Choroid plexus epithelial cell (primary cell): ENCODE data around the gene RAB15.
A peak's percentile ranks its signal among the peaks of the same experiment; 100 is the strongest.

Experiments
- DNase-seq: peaks from one replicate; pipeline ENCODE4 v3.0.0-alpha.2; 2010; ENCODE audit warnings: low read depth
- H3K4me3 ChIP-seq: 2 replicates; pipeline ENCODE4 v1.5.1; 2011; ENCODE audit warnings: low read depth, mild to moderate bottlenecking, control low read depth, low read length, moderate library complexity
- TF ChIP-seq, protein P1 (sequence below): conservative IDR thresholded peaks from 2 replicates; pipeline ENCODE4 v1.5.1; 2011; ENCODE audit warnings: low read depth, mild to moderate bottlenecking, control low read depth, inconsistent platforms, low read length, moderate library complexity

RAB15 gene

DNA sequence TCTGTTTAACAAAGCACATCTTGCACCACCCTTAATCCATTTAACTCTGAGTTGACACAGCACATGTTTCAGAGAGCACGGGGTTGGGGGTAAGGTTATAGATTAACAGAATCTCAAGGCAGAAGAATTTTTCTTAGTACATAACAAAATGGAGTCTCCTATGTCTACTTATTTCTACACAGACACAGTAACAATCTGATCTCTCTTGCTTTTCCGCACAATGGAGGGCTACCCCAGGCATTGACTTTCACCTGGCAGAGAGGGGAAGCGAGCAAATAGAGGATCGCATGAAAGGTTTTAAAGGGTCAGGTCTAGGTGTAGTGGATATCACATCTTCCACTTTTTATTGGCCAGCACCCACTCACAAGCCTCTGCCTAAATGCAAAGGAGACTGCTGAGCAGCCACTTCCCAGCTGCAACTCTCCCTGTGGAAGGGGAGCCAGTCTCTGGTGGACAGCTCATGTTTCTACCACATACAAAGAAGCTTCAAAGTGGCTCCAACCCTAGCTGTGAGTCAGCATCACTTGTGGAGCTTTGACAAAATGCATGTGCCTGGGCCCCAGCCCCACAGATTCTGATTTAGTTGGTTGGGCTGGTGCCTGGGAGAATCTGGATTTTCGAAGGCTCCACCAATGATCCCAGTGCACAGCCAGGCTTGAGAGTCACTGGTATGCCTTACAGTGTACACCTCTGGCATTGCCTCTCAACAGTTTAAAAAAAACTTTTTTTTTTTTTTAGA is 7.4 kb upstream of the RAB15 start:
- DNase-seq = peak; percentile 51
- H3K4me3 ChIP-seq = no peak overlapping the region
- TF ChIP-seq, protein P1, sequence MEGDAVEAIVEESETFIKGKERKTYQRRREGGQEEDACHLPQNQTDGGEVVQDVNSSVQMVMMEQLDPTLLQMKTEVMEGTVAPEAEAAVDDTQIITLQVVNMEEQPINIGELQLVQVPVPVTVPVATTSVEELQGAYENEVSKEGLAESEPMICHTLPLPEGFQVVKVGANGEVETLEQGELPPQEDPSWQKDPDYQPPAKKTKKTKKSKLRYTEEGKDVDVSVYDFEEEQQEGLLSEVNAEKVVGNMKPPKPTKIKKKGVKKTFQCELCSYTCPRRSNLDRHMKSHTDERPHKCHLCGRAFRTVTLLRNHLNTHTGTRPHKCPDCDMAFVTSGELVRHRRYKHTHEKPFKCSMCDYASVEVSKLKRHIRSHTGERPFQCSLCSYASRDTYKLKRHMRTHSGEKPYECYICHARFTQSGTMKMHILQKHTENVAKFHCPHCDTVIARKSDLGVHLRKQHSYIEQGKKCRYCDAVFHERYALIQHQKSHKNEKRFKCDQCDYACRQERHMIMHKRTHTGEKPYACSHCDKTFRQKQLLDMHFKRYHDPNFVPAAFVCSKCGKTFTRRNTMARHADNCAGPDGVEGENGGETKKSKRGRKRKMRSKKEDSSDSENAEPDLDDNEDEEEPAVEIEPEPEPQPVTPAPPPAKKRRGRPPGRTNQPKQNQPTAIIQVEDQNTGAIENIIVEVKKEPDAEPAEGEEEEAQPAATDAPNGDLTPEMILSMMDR = no peak

DNA sequence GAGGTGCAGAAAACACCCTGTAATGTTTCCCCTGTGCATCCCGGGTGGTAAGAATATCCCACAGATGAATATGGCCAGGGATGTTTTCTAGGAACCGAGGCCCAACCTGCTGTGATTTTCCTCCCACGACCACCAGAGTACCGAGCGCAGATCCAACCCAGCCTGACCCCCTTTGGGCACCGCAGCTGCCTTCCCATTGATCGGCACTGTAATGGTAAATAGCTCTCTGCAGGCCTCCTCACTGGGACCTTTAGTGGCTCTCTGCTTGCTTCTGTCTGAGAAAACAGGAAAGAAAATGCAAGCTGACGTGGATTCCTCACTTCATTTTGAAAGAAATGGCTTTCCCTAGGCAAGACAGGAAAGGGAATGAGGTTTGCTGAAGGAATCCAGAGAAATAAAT is 2.4 kb upstream of the RAB15 start:
- no peak overlapping the region for H3K4me3 ChIP-seq
- no peak for DNase-seq
- TF ChIP-seq, protein P1 = no peak

DNA sequence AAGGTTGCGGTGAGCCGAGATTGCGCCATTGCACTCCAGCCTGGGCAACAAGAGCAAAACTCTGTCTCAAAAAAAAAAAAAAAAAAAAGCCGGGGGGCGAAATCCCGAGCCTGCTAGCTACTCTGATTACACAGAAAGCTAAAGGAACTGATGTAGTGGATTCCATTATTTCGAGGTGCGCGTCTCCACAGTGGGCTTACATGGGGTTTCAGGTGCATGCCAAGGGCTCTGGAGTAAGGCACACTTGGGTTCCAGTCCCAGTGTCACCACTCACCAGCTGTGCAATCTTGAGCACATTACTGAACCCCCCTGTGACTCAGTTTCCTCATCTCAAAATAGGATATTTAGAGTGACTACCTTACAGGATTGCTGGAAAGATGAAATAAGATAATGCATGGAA is 1.7 kb upstream of the RAB15 start:
- no peak overlapping the region for H3K4me3 ChIP-seq
- DNase-seq = no peak
- TF ChIP-seq, protein P1 = no peak

DNA sequence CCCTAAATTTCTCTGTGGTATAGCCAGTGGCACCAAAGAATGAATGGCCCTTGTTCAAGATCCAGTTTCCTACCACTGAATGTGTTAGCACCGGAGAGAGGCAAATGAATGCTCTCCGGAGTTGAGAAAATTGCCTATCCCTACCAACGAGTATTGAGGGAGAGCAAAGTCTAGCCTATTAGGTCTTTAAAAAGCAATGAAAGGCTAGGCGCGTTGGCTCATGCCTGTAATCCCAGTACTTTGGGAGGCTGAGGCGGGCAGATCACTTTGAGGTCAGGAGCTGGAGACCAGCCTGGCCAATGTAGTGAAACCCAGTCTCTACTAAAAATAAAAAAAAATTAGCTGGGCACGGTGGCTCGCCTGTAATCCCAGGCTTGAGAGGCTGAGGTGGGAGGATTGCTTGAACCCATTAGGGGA is 898 bp upstream of the RAB15 start:
- TF ChIP-seq, protein P1 = no peak
- DNase-seq = no peak
- no peak overlapping the region for H3K4me3 ChIP-seq

DNA sequence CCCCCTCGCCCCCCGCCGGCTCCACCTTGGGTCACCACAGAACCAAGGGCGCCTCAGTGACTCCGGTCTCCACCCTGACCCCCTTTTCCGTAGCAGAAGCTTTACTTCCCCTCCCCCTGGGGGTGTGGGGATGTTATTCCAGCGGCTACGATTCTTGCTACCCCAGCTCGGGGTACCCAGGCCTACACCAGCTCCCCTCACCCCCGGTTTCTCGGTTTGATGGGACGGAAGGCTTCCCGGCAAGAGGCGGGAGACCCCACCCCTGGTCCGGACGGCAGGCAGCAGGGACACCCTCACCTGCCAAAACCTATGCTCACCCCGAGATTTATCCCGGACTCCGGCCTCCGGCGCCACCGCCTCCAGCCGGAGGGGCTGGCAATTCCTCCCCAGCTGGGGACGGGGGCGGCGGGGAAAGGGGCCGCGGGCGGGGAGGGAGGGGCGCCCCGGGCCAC is 619 bp downstream of the RAB15 start:
- peak overlapping the region; percentile 67 for H3K4me3 ChIP-seq
- no peak for DNase-seq
- TF ChIP-seq, protein P1 = no peak

DNA sequence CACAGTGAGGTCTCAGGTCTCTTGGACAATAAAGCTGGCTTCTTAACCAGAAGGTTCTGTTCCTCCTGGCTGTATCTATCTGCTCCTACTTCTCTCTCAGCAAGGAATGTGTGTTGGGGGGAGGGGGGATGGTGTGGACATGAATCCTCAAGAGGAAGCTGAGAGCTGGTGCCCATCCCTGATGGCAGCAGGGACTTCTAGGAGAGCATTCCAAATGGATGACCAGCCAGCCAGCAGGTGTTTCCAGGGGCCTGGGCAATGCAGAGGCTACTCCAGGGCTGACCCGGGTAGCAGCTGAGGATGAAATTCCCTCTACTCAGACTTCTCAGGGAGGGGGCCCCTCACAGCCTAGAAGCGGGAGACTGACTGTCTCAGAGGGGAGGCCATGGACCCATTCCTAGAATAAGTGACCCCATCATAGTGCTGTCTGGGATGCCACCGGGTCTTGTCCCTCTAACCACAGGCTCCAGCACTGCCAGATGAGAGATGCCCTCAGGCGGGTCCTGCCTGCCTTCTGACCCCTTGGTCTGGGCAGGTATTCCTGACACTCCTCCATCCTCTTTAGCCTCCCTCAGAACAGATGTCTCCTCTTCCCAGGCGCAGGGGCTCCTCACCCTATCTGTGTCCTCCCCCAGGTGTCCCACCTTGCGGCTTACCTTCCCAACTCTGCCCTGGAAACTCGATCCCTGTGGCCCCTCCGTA is 1.2 kb downstream of the RAB15 start:
- no peak for DNase-seq
- peak overlapping the region; percentile 67 for H3K4me3 ChIP-seq
- TF ChIP-seq, protein P1 = no peak
